GM19395 (cell line): Measurements from ENCODE around the gene ERC2.

ENCODE experiments used
- ATAC-seq: cut with Tn5 transposase; IDR thresholded peaks from one replicate; pipeline ENCODE4 v1.9.1; 2021; ENCODE audit warnings: mild to moderate bottlenecking, moderate library complexity; ENCODE audit not compliant: unreplicated experiment

ERC2 gene

GRCh38 chr3:56130036-56130435, 338.2 kb downstream of the ERC2 start:
- no peak for ATAC-seq

GRCh38 chr3:56126632-56127031, 341.6 kb downstream of the ERC2 start:
- no peak for ATAC-seq

GRCh38 chr3:56125358-56126005, 342.8 kb downstream of the ERC2 start:
- ATAC-seq: no peak

GRCh38 chr3:56124546-56124945, 343.7 kb downstream of the ERC2 start:
- no peak for ATAC-seq

GRCh38 chr3:56123487-56123886, 344.8 kb downstream of the ERC2 start:
- no peak for ATAC-seq

- ATAC-seq: no peak
These were observed 345.4 kb downstream of the ERC2 start for GRCh38 chr3:56122911-56123310.

- ATAC-seq: no peak
These were observed 346.6 kb downstream of the ERC2 start for GRCh38 chr3:56121716-56122115.

GRCh38 chr3:56119575-56120349, 348.5 kb downstream of the ERC2 start:
- no peak for ATAC-seq

- no peak for ATAC-seq
These were observed 349.3 kb downstream of the ERC2 start for GRCh38 chr3:56118968-56119367.

GRCh38 chr3:56115698-56116097, 352.6 kb downstream of the ERC2 start:
- no peak for ATAC-seq

- ATAC-seq: no peak
These were observed 353.1 kb downstream of the ERC2 start for GRCh38 chr3:56115199-56115598.

- ATAC-seq: no peak
These were observed 354.4 kb downstream of the ERC2 start for GRCh38 chr3:56113908-56114307.

- no peak for ATAC-seq
These were observed 355.0 kb downstream of the ERC2 start for GRCh38 chr3:56113231-56113630.

GRCh38 chr3:56111606-56112304, 356.5 kb downstream of the ERC2 start:
- ATAC-seq: no peak

- no peak for ATAC-seq
These were observed 357.4 kb downstream of the ERC2 start for GRCh38 chr3:56110886-56111285.

GRCh38 chr3:56107157-56107556, 361.1 kb downstream of the ERC2 start:
- no peak for ATAC-seq

- no peak for ATAC-seq
These were observed 366.2 kb downstream of the ERC2 start for GRCh38 chr3:56102032-56102431.

- no peak for ATAC-seq
These were observed 366.7 kb downstream of the ERC2 start for GRCh38 chr3:56101576-56101975.

- ATAC-seq: no peak
These were observed 371.3 kb downstream of the ERC2 start for GRCh38 chr3:56096999-56097398.

- no peak for ATAC-seq
These were observed 374.1 kb downstream of the ERC2 start for GRCh38 chr3:56094170-56094569.

- no peak for ATAC-seq
These were observed 378.5 kb downstream of the ERC2 start for GRCh38 chr3:56089739-56090138.
